Stimulated activated naive CD8-positive, alpha-beta T cell treated with anti-CD3 and anti-CD28 coated beads, Interleukin-15, Interleukin-2, amounts not matched to agents 100 ng/mL and 50 ng/mL, for 24 hours (primary cell): ENCODE measurements around the gene DAW1.

Experiments used
- H3K27ac Mint-ChIP-seq: one replicate; pipeline ENCODE4 v1.8.0; 2021; ENCODE audit warnings: mild to moderate bottlenecking, mixed read lengths
- H3K27me3 Mint-ChIP-seq: one replicate; pipeline ENCODE4 v1.8.0; 2021; ENCODE audit warnings: mixed read lengths
- H3K36me3 Mint-ChIP-seq: one replicate; pipeline ENCODE4 v1.8.0; 2021; ENCODE audit warnings: low read depth, mixed read lengths
- H3K4me1 Mint-ChIP-seq: one replicate; pipeline ENCODE4 v1.8.0; 2021; ENCODE audit warnings: low read depth, mixed read lengths
- H3K4me3 Mint-ChIP-seq: one replicate; pipeline ENCODE4 v1.8.0; 2021; ENCODE audit warnings: mild to moderate bottlenecking, mixed read lengths
- H3K9me3 Mint-ChIP-seq: one replicate; pipeline ENCODE4 v1.8.0; 2021; ENCODE audit warnings: mixed read lengths

DAW1 gene

GRCh38 chr2:227877421-227878310, 6.2 kb downstream of the DAW1 start:
- peaks cover 27% of the 10 kb centered on the region for H3K27me3 Mint-ChIP-seq
- no peak overlapping the region for H3K27ac Mint-ChIP-seq
- no peaks in the 10 kb centered on the region for H3K36me3 Mint-ChIP-seq
- no peak overlapping the region for H3K4me3 Mint-ChIP-seq
- no peaks in the 10 kb centered on the region for H3K4me1 Mint-ChIP-seq
- H3K9me3 Mint-ChIP-seq, result peaks cover 4% of the 10 kb centered on the region

GRCh38 chr2:227880460-227880859, 9.0 kb downstream of the DAW1 start:
- Mint-ChIP-seq H3K4me3 (no peak overlapping the region), H3K9me3 (no peaks in the 10 kb centered on the region), H3K27me3 (peaks cover 9% of the 10 kb centered on the region), H3K4me1 (no peaks in the 10 kb centered on the region), H3K27ac (no peak overlapping the region), H3K36me3 (no peaks in the 10 kb centered on the region)

- Mint-ChIP-seq H3K27me3 (peaks cover 6% of the 10 kb centered on the region), H3K4me3 (no peak overlapping the region), H3K9me3 (no peaks in the 10 kb centered on the region), H3K27ac (no peak overlapping the region), H3K36me3 (no peaks in the 10 kb centered on the region), H3K4me1 (no peaks in the 10 kb centered on the region)
These were observed 10.6 kb downstream of the DAW1 start for GRCh38 chr2:227881866-227882517.

GRCh38 chr2:227884511-227884947, 13.1 kb downstream of the DAW1 start:
- no peak overlapping the region for H3K27ac Mint-ChIP-seq
- H3K36me3 Mint-ChIP-seq, result no peaks in the 10 kb centered on the region
- H3K4me3 Mint-ChIP-seq, result no peak overlapping the region
- H3K9me3 Mint-ChIP-seq, result no peaks in the 10 kb centered on the region
- H3K4me1 Mint-ChIP-seq, result no peaks in the 10 kb centered on the region
- H3K27me3 Mint-ChIP-seq, result peaks cover 6% of the 10 kb centered on the region

GRCh38 chr2:227886149-227886548, 14.7 kb downstream of the DAW1 start:
- H3K4me3 Mint-ChIP-seq, result no peak overlapping the region
- no peaks in the 10 kb centered on the region for H3K36me3 Mint-ChIP-seq
- no peaks in the 10 kb centered on the region for H3K9me3 Mint-ChIP-seq
- no peak overlapping the region for H3K27ac Mint-ChIP-seq
- no peaks in the 10 kb centered on the region for H3K27me3 Mint-ChIP-seq
- H3K4me1 Mint-ChIP-seq, result no peaks in the 10 kb centered on the region

- no peaks in the 10 kb centered on the region for H3K4me1 Mint-ChIP-seq
- no peaks in the 10 kb centered on the region for H3K9me3 Mint-ChIP-seq
- H3K4me3 Mint-ChIP-seq, result no peak overlapping the region
- H3K36me3 Mint-ChIP-seq, result no peaks in the 10 kb centered on the region
- H3K27ac Mint-ChIP-seq, result no peak overlapping the region
- H3K27me3 Mint-ChIP-seq, result no peaks in the 10 kb centered on the region
These were observed 16.9 kb downstream of the DAW1 start for GRCh38 chr2:227888289-227888688.

GRCh38 chr2:227889336-227889735, 17.9 kb downstream of the DAW1 start:
- Mint-ChIP-seq H3K27me3 (peaks cover 3% of the 10 kb centered on the region), H3K4me1 (no peaks in the 10 kb centered on the region), H3K9me3 (no peaks in the 10 kb centered on the region), H3K27ac (no peak overlapping the region), H3K36me3 (no peaks in the 10 kb centered on the region), H3K4me3 (no peak overlapping the region)

- Mint-ChIP-seq H3K27me3 (peaks cover 7% of the 10 kb centered on the region), H3K4me1 (no peaks in the 10 kb centered on the region), H3K36me3 (no peaks in the 10 kb centered on the region), H3K4me3 (no peak overlapping the region), H3K9me3 (no peaks in the 10 kb centered on the region), H3K27ac (no peak overlapping the region)
These were observed 19.2 kb downstream of the DAW1 start for GRCh38 chr2:227890495-227891079.

- Mint-ChIP-seq H3K36me3 (no peaks in the 10 kb centered on the region), H3K9me3 (no peaks in the 10 kb centered on the region), H3K27ac (no peak overlapping the region), H3K27me3 (peaks cover 9% of the 10 kb centered on the region), H3K4me3 (no peak overlapping the region), H3K4me1 (no peaks in the 10 kb centered on the region)
These were observed 20.2 kb downstream of the DAW1 start for GRCh38 chr2:227891673-227892072.

GRCh38 chr2:227903381-227903780, 31.9 kb downstream of the DAW1 start:
- Mint-ChIP-seq H3K27me3 (no peaks in the 10 kb centered on the region), H3K27ac (no peak overlapping the region), H3K4me3 (no peak overlapping the region), H3K9me3 (no peaks in the 10 kb centered on the region), H3K4me1 (no peaks in the 10 kb centered on the region), H3K36me3 (no peaks in the 10 kb centered on the region)

- Mint-ChIP-seq H3K9me3 (no peaks in the 10 kb centered on the region), H3K36me3 (no peaks in the 10 kb centered on the region), H3K4me3 (no peak overlapping the region), H3K27ac (no peak overlapping the region), H3K4me1 (no peaks in the 10 kb centered on the region), H3K27me3 (no peaks in the 10 kb centered on the region)
These were observed 35.6 kb downstream of the DAW1 start for GRCh38 chr2:227906991-227907390.

- no peaks in the 10 kb centered on the region for H3K36me3 Mint-ChIP-seq
- H3K27me3 Mint-ChIP-seq, result no peaks in the 10 kb centered on the region
- no peak overlapping the region for H3K4me3 Mint-ChIP-seq
- H3K27ac Mint-ChIP-seq, result no peak overlapping the region
- no peaks in the 10 kb centered on the region for H3K9me3 Mint-ChIP-seq
- H3K4me1 Mint-ChIP-seq, result no peaks in the 10 kb centered on the region
These were observed 37.0 kb downstream of the DAW1 start for GRCh38 chr2:227908266-227909054.

- no peaks in the 10 kb centered on the region for H3K9me3 Mint-ChIP-seq
- H3K4me3 Mint-ChIP-seq, result no peak overlapping the region
- H3K27ac Mint-ChIP-seq, result no peak overlapping the region
- H3K36me3 Mint-ChIP-seq, result no peaks in the 10 kb centered on the region
- H3K4me1 Mint-ChIP-seq, result no peaks in the 10 kb centered on the region
- no peaks in the 10 kb centered on the region for H3K27me3 Mint-ChIP-seq
These were observed 42.9 kb downstream of the DAW1 start for GRCh38 chr2:227914362-227914761.

- H3K9me3 Mint-ChIP-seq, result no peaks in the 10 kb centered on the region
- no peaks in the 10 kb centered on the region for H3K4me1 Mint-ChIP-seq
- no peaks in the 10 kb centered on the region for H3K36me3 Mint-ChIP-seq
- no peak overlapping the region for H3K4me3 Mint-ChIP-seq
- H3K27ac Mint-ChIP-seq, result no peak overlapping the region
- peaks cover 3% of the 10 kb centered on the region for H3K27me3 Mint-ChIP-seq
These were observed 50.2 kb downstream of the DAW1 start for GRCh38 chr2:227921648-227922047.

GRCh38 chr2:227932001-227932400, 60.6 kb downstream of the DAW1 start:
- Mint-ChIP-seq H3K27ac (no peak overlapping the region), H3K4me1 (no peaks in the 10 kb centered on the region), H3K36me3 (no peaks in the 10 kb centered on the region), H3K9me3 (peaks cover 8% of the 10 kb centered on the region), H3K4me3 (no peak overlapping the region), H3K27me3 (no peaks in the 10 kb centered on the region)
